IPS DF 6.9 (cell line): ENCODE measurements around the gene ERMP1.

Experiments used
- DNase-seq: peaks from one replicate; pipeline ENCODE4 v3.0.0-alpha.2; 2013; ENCODE audit warnings: low read depth, low spot score
- H3K27ac ChIP-seq: one replicate; pipeline ENCODE4 v1.5.1; 2013; ENCODE audit warnings: low read length, control low read depth
- H3K27me3 ChIP-seq: 2 replicates; pipeline ENCODE4 v1.6.1; 2013; ENCODE audit warnings: mild to moderate bottlenecking, low read length; ENCODE audit not compliant: control insufficient read depth, insufficient read depth
- H3K36me3 ChIP-seq: 2 replicates; pipeline ENCODE4 v1.6.1; 2013; ENCODE audit warnings: low read length; ENCODE audit not compliant: control insufficient read depth, insufficient read depth
- H3K4me1 ChIP-seq: 2 replicates; pipeline ENCODE4 v1.6.1; 2013; ENCODE audit warnings: low read length; ENCODE audit not compliant: control insufficient read depth, insufficient read depth
- H3K4me3 ChIP-seq: 2 replicates; pipeline ENCODE4 v1.5.1; 2013; ENCODE audit warnings: mild to moderate bottlenecking, low read length
- H3K9me3 ChIP-seq: 2 replicates; pipeline ENCODE4 v1.6.1; 2013; ENCODE audit warnings: low read length, inconsistent platforms; ENCODE audit not compliant: control insufficient read depth, insufficient read depth
- WGBS: extraction: QIAGEN DNeasy Blood & Tissue Kit; methylation state at CpG from one replicate; pipeline ENCODE4 v1.1.7; 2013; ENCODE audit warnings: mixed read lengths, missing lambda C conversion rate; ENCODE audit not compliant: insufficient read length, insufficient coverage; 5-methylcytosine and 5-hydroxymethylcytosine counted together

ERMP1 gene

GRCh38 chr9:5760338-5760737 is 72.6 kb downstream of the ERMP1 start:
- no CpG with 5 or more reads among the region's 1 CpG for WGBS
- DNase-seq: no peak
- Histone ChIP-seq H3K4me1 (no peaks in the 10 kb centered on the region), H3K27ac (no peak overlapping the region), H3K9me3 (no peaks in the 10 kb centered on the region), H3K36me3 (peaks cover 7% of the 10 kb centered on the region; the same call in 1 of the 2 replicates), H3K4me3 (no peak overlapping the region), H3K27me3 (no peaks in the 10 kb centered on the region)

- Histone ChIP-seq H3K36me3 (no peaks in the 10 kb centered on the region; the same call in 1 of the 2 replicates), H3K9me3 (no peaks in the 10 kb centered on the region), H3K4me1 (no peaks in the 10 kb centered on the region), H3K4me3 (no peak overlapping the region), H3K27me3 (no peaks in the 10 kb centered on the region), H3K27ac (no peak overlapping the region)
- no CpG with 5 or more reads among the region's 3 CpGs for WGBS
- DNase-seq: no peak
Observed at GRCh38 chr9:5756633-5757032, 76.3 kb downstream of the ERMP1 start.

GRCh38 chr9:5750569-5750968 is 82.3 kb downstream of the ERMP1 start:
- Histone ChIP-seq H3K4me3 (no peak overlapping the region), H3K27ac (no peak overlapping the region), H3K27me3 (no peaks in the 10 kb centered on the region), H3K9me3 (no peaks in the 10 kb centered on the region), H3K36me3 (no peaks in the 10 kb centered on the region), H3K4me1 (no peaks in the 10 kb centered on the region)
- no CpG with 5 or more reads among the region's 1 CpG for WGBS
- DNase-seq: no peak

GRCh38 chr9:5749306-5749705 is 83.6 kb downstream of the ERMP1 start:
- no peaks in the 10 kb centered on the region for H3K9me3 ChIP-seq
- no peaks in the 10 kb centered on the region for H3K4me1 ChIP-seq
- H3K36me3 ChIP-seq: no peaks in the 10 kb centered on the region
- H3K4me3 ChIP-seq: no peak overlapping the region
- no CpG with 5 or more reads among the region's 4 CpGs for WGBS
- H3K27me3 ChIP-seq: no peaks in the 10 kb centered on the region
- no peak for DNase-seq
- no peak overlapping the region for H3K27ac ChIP-seq

GRCh38 chr9:5748438-5748837 is 84.5 kb downstream of the ERMP1 start:
- WGBS: no CpG with 5 or more reads among the region's 1 CpG
- DNase-seq: no peak
- Histone ChIP-seq H3K27me3 (no peaks in the 10 kb centered on the region), H3K9me3 (no peaks in the 10 kb centered on the region), H3K27ac (no peak overlapping the region), H3K36me3 (no peaks in the 10 kb centered on the region), H3K4me3 (no peak overlapping the region), H3K4me1 (no peaks in the 10 kb centered on the region)

GRCh38 chr9:5743109-5743508 is 89.8 kb downstream of the ERMP1 start:
- H3K36me3 ChIP-seq: no peaks in the 10 kb centered on the region

GRCh38 chr9:5736563-5737346 is 96.2 kb downstream of the ERMP1 start:
- Histone ChIP-seq H3K9me3 (no peaks in the 10 kb centered on the region), H3K4me3 (no peak overlapping the region), H3K27me3 (no peaks in the 10 kb centered on the region), H3K4me1 (no peaks in the 10 kb centered on the region), H3K36me3 (no peaks in the 10 kb centered on the region), H3K27ac (no peak overlapping the region)
- DNase-seq: no peak
- no CpG with 5 or more reads among the region's 2 CpGs for WGBS

More at GRCh38 chr9:5743109-5743508, 89.8 kb downstream of the ERMP1 start:
- no peak for DNase-seq
- WGBS: no CpG with 5 or more reads among the region's 3 CpGs
- H3K27ac ChIP-seq: no peak overlapping the region
- H3K4me3 ChIP-seq: no peak overlapping the region
- no peaks in the 10 kb centered on the region for H3K27me3 ChIP-seq
- H3K4me1 ChIP-seq: no peaks in the 10 kb centered on the region
- no peaks in the 10 kb centered on the region for H3K9me3 ChIP-seq

GRCh38 chr9:5735072-5735471 is 97.8 kb downstream of the ERMP1 start:
- Histone ChIP-seq H3K9me3 (no peaks in the 10 kb centered on the region), H3K4me3 (no peak overlapping the region), H3K4me1 (no peaks in the 10 kb centered on the region), H3K27ac (no peak overlapping the region), H3K36me3 (no peaks in the 10 kb centered on the region), H3K27me3 (no peaks in the 10 kb centered on the region)
- no CpG with 5 or more reads among the region's 2 CpGs for WGBS
- no peak for DNase-seq
